PC-3 (cell line): Measurements from ENCODE around the gene NEDD4.

Source experiments
- EZH2 ChIP-seq: fragments of 300-600 bp; sonication (generic); IDR thresholded peaks from one replicate; pipeline ENCODE4 v1.6.1; 2017; ENCODE audit warnings: antibody characterized with exemption, mild to moderate bottlenecking, low read length; ENCODE audit not compliant: unreplicated experiment
- EZH2phosphoT487 ChIP-seq: fragments of 300-600 bp; sonication (generic); IDR thresholded peaks from 2 replicates; pipeline ENCODE4 v1.6.1; 2018; ENCODE audit warnings: mild to moderate bottlenecking, antibody characterized with exemption, low read length, borderline replicate concordance
- TF ChIP-seq, protein P1 (sequence below): fragments of 300-600 bp; sonication (generic); conservative IDR thresholded peaks from 2 replicates; pipeline ENCODE4 v1.5.1; 2017; ENCODE audit warnings: antibody characterized with exemption, low read depth, mild to moderate bottlenecking, low read length

GRCh38 chr15:55981582-55982249, 11.7 kb downstream of the NEDD4 start:
- TF ChIP-seq, protein P1, sequence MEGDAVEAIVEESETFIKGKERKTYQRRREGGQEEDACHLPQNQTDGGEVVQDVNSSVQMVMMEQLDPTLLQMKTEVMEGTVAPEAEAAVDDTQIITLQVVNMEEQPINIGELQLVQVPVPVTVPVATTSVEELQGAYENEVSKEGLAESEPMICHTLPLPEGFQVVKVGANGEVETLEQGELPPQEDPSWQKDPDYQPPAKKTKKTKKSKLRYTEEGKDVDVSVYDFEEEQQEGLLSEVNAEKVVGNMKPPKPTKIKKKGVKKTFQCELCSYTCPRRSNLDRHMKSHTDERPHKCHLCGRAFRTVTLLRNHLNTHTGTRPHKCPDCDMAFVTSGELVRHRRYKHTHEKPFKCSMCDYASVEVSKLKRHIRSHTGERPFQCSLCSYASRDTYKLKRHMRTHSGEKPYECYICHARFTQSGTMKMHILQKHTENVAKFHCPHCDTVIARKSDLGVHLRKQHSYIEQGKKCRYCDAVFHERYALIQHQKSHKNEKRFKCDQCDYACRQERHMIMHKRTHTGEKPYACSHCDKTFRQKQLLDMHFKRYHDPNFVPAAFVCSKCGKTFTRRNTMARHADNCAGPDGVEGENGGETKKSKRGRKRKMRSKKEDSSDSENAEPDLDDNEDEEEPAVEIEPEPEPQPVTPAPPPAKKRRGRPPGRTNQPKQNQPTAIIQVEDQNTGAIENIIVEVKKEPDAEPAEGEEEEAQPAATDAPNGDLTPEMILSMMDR = no peak
- TF ChIP-seq EZH2phosphoT487 = no peak
- TF ChIP-seq EZH2 = no peak
